ENCODE results near the gene SLC29A2.

GRCh38 chr11:66363187-66363601 lies 8.4 kb downstream of the SLC29A2 start:
- no peak for TF ChIP-seq CTCF (IDR thresholded peaks at IDR 0.05)
- TF ChIP-seq POLR2A (IDR thresholded peaks at IDR 0.05), result no peak
